HL-60 (cell line): ENCODE data around the gene BRSK2.

ENCODE experiments used
- DNase-seq, 2 experiments: peaks; one replicate each; pipeline ENCODE4 v3.0.0-alpha.2; 2010 to 2020; ENCODE audit warnings: low read depth in 1 of 2, low spot score in 1 of 2
- H3K27ac ChIP-seq: fragments of 250-450 bp; sonication (Bioruptor Pico); replicated peaks from 2 replicates; pipeline ENCODE4 v1.5.1; 2020; ENCODE audit warnings: mild to moderate bottlenecking, moderate library complexity
- H3K27me3 ChIP-seq: fragments of 250-450 bp; sonication (Bioruptor Pico); 2 replicates; pipeline ENCODE4 v1.5.1; 2021; ENCODE audit warnings: mild to moderate bottlenecking, moderate library complexity; ENCODE audit not compliant: insufficient read depth, poor library complexity, severe bottlenecking
- H3K4me3 ChIP-seq: replicated peaks from 2 replicates; pipeline ENCODE4 v1.5.1; 2011; ENCODE audit warnings: mild to moderate bottlenecking, control low read depth, low read length; ENCODE audit not compliant: insufficient read depth
- GABPA ChIP-seq: IDR thresholded peaks from 2 replicates; pipeline ENCODE4 v1.6.1; 2012; ENCODE audit warnings: low read depth
- POLR2AphosphoS5 ChIP-seq: IDR thresholded peaks from 2 replicates; pipeline ENCODE4 v1.6.1; 2012; ENCODE audit warnings: low read depth
- REST ChIP-seq: IDR thresholded peaks from 2 replicates; pipeline ENCODE4 v1.6.1; 2012; ENCODE audit warnings: low read depth; ENCODE audit not compliant: insufficient replicate concordance
- SPI1 ChIP-seq: IDR thresholded peaks from 2 replicates; pipeline ENCODE4 v1.6.1; 2012; ENCODE audit warnings: low read depth, mild to moderate bottlenecking, borderline replicate concordance
- TF ChIP-seq, protein P1 (sequence below): IDR thresholded peaks from one replicate; pipeline ENCODE4 v1.5.1; 2011; ENCODE audit warnings: low read length, control low read depth, inconsistent platforms; ENCODE audit not compliant: insufficient read depth

The BRSK2 gene

DNA sequence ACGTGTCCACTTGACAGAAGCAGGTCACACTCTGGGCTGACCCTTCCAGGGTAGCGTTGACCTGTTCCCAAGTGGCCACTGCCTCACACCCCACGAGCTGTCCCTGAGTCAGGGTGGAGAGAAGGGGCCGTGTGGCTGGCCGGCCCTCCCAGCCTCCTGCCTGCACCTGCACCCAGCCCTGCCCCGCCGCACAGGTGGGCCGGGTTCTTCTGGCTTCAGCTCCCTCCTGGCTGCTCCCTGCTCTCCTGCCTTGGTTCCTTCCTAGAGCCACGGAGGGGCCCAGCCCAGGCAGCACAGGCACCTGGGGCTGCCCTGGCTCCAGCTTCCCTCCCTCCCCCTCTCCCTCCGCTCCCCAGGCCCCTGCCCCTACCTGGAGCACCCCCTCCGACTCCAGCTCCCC is 54.6 kb downstream of the BRSK2 start:
- Histone ChIP-seq H3K4me3 (no peak overlapping the region), H3K27ac (no peak overlapping the region), H3K27me3 (no peaks in the 10 kb centered on the region)
- DNase-seq, result no peak
- TF ChIP-seq, protein P1, sequence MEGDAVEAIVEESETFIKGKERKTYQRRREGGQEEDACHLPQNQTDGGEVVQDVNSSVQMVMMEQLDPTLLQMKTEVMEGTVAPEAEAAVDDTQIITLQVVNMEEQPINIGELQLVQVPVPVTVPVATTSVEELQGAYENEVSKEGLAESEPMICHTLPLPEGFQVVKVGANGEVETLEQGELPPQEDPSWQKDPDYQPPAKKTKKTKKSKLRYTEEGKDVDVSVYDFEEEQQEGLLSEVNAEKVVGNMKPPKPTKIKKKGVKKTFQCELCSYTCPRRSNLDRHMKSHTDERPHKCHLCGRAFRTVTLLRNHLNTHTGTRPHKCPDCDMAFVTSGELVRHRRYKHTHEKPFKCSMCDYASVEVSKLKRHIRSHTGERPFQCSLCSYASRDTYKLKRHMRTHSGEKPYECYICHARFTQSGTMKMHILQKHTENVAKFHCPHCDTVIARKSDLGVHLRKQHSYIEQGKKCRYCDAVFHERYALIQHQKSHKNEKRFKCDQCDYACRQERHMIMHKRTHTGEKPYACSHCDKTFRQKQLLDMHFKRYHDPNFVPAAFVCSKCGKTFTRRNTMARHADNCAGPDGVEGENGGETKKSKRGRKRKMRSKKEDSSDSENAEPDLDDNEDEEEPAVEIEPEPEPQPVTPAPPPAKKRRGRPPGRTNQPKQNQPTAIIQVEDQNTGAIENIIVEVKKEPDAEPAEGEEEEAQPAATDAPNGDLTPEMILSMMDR, result no peak
- no peak for TF ChIP-seq SPI1
- no peak for TF ChIP-seq REST
- TF ChIP-seq GABPA, result no peak
- TF ChIP-seq POLR2AphosphoS5, result no peak

DNA sequence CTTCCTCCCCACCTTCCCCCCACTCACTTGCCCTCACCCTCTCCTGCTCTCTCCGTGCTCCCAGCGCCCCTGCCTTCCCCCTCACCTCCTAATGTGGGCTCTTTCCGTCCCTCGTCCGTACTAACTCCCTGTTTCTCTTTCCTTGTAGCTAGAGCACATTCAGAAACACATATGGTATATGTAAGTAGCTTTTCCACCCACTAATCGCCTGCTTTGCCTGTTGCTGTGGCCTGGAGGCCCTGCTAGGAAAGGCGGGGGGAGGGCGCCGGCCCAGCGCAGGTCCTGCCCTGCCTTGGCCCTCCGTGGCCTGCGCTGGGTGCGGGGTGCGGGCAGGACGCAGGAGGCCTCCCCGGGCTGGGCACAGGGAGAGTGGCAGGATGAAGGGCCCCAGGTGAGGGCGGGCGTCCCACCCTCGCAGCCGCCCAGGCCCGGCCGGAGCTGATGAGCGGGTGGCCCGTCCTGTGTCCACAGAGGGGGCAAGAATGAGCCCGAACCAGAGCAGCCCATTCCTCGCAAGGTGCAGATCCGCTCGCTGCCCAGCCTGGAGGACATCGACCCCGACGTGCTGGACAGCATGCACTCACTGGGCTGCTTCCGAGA is 55.2 kb downstream of the BRSK2 start:
- no peak for DNase-seq
- no peak overlapping the region for H3K27ac ChIP-seq
- no peak for TF ChIP-seq REST
- no peak for TF ChIP-seq POLR2AphosphoS5
- TF ChIP-seq SPI1, result no peak
- TF ChIP-seq, protein P1, result no peak
- no peak for TF ChIP-seq GABPA
- no peak overlapping the region for H3K4me3 ChIP-seq
- H3K27me3 ChIP-seq, result no peaks in the 10 kb centered on the region

DNA sequence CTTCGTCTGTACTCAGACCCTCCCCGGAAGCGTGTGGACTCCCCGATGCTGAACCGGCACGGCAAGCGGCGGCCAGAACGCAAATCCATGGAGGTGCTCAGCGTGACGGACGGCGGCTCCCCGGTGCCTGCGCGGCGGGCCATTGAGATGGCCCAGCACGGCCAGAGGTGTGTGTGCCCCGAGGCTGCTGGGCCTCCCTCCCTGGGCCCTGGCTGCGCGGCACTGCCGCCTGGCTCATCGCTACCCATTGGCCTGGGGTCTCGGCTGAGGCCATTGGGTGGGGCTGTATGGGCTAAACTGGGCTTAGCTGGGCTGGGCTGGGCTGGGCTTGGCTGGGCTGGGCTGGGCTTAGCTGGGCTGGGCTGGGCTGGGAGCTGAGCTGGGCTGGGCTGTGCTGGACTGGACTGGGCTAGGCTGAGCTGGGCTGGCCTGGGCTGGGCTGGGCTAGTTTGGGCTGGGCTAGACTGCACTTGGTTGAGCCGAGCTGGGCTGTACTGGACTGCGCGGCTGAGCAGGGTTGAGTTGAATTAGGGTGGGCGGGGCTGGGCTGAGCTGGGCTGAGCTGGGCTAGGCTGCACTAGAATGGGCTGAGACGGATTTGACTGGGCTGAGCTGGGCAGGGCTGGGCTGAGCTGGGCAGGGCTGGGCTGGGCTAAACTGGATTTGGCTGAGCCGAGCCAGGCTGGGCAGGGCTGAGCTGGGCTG is 56.2 kb downstream of the BRSK2 start:
- TF ChIP-seq, protein P1, result no peak
- TF ChIP-seq REST, result no peak
- TF ChIP-seq SPI1, result no peak
- TF ChIP-seq GABPA, result no peak
- no peak for TF ChIP-seq POLR2AphosphoS5
- Histone ChIP-seq H3K27me3 (no peaks in the 10 kb centered on the region), H3K27ac (no peak overlapping the region), H3K4me3 (no peak overlapping the region)
- DNase-seq, result no peak
